Epithelial cell of proximal tubule (primary cell): ENCODE data around the gene COL6A2. TPM values are rescaled to one million over a fixed set of nuclear protein-coding genes. Genes with fewer than 3 reads are reported as not detected.
"Not testable (repeated sequence)": the region's sequence is repeated elsewhere in the genome, so short reads cannot be mapped to it uniquely, and the experiment has no call there.

ENCODE experiments used
- DNase-seq: peaks from one replicate; pipeline ENCODE4 v3.0.0-alpha.2; 2011; ENCODE audit warnings: low read depth
- H3K4me3 ChIP-seq: 2 replicates; pipeline ENCODE4 v1.5.1; 2011; ENCODE audit warnings: low read depth, mild to moderate bottlenecking, low read length
- total RNA-seq: library from RNA; depleted of rRNA; stranded (reverse); fragments of >200 nt; gene quantifications from 2 replicates; pipeline ENCODE4 v1.2.3, GENCODE V29; 2015
- TF ChIP-seq, protein P1 (sequence below): conservative IDR thresholded peaks from 2 replicates; pipeline ENCODE4 v1.5.1; 2012; ENCODE audit warnings: low read depth, mild to moderate bottlenecking, low read length

COL6A2 gene
- total RNA-seq, 1 donor from 2014 or later = 138 TPM

DNA sequence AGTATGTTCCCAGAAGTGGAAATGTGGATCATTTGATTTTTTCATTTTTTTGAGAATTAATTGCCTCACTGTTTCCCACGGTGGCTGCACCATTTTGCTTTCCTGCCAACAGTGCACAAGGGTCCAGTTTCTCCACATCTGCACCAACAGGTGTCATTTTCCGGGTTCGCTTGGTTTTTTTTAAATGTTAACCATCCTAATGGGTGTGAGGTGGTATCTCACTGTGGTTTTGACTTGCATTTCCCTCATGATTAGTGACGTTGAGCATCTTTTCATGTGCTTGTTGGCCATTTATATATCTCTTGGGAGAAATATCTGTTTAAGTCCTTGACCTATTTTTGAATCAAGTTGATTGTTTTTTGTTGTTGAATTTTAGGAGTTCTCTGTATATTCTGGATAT, 3.0 kb downstream of the COL6A2 start:
- DNase-seq = no peak
- TF ChIP-seq, protein P1, sequence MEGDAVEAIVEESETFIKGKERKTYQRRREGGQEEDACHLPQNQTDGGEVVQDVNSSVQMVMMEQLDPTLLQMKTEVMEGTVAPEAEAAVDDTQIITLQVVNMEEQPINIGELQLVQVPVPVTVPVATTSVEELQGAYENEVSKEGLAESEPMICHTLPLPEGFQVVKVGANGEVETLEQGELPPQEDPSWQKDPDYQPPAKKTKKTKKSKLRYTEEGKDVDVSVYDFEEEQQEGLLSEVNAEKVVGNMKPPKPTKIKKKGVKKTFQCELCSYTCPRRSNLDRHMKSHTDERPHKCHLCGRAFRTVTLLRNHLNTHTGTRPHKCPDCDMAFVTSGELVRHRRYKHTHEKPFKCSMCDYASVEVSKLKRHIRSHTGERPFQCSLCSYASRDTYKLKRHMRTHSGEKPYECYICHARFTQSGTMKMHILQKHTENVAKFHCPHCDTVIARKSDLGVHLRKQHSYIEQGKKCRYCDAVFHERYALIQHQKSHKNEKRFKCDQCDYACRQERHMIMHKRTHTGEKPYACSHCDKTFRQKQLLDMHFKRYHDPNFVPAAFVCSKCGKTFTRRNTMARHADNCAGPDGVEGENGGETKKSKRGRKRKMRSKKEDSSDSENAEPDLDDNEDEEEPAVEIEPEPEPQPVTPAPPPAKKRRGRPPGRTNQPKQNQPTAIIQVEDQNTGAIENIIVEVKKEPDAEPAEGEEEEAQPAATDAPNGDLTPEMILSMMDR = no peak
- H3K4me3 ChIP-seq = no peak overlapping the region

DNA sequence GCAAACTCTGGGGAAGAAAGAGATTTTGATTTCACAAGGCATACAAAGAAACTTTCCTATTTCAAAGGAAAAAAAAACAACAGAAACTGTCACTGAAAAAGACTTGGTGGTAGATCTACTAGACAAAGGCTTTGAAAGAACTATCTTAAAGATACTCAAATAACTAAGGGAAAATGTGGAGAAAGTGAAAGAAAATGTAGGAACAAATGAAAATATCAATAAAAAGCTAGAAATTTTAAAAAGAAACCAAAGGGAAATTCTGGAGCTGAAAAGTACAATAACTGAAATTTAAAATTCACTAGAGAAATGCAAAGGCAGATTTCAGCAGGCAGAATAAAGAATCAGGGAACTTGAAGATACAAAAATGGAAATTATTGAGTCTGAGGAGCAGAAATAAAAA, 6.2 kb downstream of the COL6A2 start:
- TF ChIP-seq, protein P1 = no peak
- H3K4me3 ChIP-seq = no peak overlapping the region
- DNase-seq = no peak

DNA sequence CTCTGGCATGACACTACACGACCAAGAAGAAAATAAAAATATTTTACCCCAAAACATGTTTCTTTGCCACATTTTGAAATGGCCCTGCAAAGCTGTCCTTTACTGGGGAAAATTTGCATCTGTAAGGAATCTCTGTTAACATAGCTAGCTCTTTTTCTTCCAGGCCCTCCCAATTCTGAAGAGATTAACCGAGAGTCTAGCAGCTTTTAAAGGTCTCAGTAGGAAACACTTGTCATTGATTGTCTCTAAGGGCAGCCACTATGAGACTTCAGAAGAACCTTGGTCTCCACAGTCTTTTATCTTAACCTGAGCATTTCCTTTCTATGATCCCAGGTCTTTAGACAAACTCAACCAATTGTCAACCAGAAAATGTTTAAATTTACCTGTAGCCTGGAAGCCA, 9.5 kb downstream of the COL6A2 start:
- not testable (repeated sequence) for H3K4me3 ChIP-seq, DNase-seq

DNA sequence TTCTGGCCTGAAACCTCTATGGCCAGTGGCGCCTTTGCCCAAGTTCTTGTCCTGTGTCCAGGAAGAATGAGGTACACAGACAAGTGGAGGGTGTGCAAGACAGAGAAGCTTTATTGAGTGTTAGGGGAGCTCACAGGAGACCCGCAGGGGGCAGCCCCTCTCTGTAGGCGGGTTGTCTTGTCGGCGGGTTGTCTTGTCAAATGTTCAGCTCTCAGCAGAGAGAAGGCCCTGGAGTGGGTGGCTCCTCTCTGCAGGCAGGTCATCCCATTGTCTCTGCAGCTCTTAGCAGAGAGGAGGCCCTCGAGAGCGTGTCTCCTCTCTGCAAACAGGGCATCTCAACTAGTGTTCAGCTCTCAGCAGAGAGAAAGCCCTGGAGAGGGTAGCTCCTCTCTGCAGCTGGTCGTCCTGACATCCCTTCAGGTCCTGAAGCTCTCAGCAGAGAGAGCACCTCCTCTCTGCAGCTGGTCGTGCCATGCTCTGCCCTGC, 11.0 kb downstream of the COL6A2 start:
- TF ChIP-seq, protein P1 = no peak
- no peak overlapping the region for H3K4me3 ChIP-seq
- no peak for DNase-seq

DNA sequence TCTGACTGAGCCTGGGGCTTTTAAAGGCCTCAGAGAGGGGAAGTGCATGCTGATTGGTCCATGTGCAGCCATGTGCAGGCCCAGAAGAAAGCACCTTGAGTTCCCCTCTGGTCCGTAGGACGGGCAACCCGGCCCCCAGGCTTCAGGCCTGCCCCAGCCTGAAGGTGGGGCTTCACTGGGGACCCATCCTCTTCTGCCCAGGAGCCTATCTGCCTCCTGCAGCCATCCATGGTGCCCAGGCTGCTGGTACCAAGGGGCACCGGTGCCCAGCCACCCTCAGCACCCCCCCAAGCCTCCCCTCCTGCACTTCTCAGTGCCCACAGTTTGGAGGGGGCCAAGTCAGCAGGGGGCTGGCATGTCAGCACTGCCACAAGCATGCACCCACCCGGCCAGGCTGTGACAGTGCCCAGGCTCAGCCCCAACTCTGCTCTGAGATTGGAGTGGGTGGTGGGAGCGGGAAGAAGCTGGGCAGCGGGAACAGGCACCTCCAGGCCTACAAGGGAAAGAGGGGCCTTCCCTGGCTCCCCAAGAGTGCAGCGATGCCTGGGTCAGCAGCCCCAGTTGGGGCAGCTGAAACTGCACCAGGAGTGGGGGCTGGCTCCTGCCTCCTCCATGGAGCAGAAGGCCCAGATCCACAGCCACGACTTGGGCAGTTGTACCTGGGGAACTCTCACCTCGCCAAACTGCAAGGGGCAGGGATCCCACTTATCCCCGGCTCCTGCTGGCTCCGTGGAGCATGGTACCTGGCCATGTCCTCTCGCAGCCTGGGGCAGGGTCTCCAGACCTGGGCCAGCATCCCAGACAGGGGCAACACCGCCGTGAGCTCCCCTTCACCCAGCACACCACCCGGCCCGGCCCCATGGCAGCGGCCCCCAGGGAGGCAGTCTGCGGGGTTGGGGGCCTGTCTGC, 11.7 kb downstream of the COL6A2 start:
- TF ChIP-seq, protein P1 = no peak
- H3K4me3 ChIP-seq = no peak overlapping the region
- no peak for DNase-seq

DNA sequence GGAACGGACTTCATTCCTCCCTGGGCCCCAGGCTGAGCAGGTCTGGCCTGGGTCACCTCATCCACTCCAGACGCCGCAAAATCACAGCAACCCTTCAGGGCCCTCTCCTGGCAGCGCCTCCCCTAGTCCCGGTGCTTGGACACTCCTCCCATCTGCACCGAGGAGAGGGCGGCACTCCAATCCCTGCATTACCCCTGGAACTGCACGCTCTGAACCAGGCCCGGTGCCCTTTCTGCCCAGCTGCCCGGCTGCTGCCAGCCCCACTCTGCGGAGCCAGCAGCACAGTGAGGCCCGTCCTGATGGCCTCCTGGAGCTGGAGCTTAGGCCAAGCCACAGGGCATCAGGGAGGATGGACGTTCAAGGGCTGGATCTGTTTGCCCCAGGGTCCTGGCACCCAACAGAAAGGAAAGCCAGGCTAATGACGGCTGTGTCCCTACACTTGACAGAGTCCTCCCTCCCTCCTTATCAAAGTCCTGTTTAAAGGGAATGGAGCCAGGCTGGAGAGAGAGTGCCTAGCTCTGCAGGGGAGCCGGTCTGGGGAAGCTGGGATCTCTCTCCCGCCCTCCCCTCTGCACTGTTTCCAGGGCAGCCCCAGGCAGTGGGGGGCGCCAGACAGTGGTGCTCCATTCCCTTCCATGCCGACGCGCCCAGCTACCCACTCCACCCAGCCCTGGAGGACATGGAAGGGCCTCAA, 12.7 kb downstream of the COL6A2 start:
- TF ChIP-seq, protein P1 = no peak
- no peak overlapping the region for H3K4me3 ChIP-seq
- no peak for DNase-seq

DNA sequence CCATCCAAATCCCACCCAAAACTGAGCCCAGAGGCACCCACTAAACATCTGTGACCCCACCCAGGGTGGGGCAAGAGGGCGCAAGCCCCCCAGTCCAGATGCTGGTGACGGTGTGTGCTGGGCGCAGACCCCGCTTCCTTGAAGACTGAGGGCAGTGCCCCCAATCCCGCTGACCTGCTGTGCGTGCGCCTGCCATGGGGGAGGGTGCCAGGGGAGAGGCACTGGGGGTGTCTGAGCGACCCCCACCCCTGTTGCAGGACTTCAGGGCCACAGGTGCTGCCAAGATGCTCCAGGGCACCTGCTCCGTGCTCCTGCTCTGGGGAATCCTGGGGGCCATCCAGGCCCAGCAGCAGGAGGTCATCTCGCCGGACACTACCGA, 13.3 kb downstream of the COL6A2 start:
- TF ChIP-seq, protein P1 = no peak
- no peak for DNase-seq

More for the DNA sequence above, 13.3 kb downstream of the COL6A2 start:
- no peak overlapping the region for H3K4me3 ChIP-seq
